ENCODE data around the gene CCNI2.

CCNI2 gene

DNA sequence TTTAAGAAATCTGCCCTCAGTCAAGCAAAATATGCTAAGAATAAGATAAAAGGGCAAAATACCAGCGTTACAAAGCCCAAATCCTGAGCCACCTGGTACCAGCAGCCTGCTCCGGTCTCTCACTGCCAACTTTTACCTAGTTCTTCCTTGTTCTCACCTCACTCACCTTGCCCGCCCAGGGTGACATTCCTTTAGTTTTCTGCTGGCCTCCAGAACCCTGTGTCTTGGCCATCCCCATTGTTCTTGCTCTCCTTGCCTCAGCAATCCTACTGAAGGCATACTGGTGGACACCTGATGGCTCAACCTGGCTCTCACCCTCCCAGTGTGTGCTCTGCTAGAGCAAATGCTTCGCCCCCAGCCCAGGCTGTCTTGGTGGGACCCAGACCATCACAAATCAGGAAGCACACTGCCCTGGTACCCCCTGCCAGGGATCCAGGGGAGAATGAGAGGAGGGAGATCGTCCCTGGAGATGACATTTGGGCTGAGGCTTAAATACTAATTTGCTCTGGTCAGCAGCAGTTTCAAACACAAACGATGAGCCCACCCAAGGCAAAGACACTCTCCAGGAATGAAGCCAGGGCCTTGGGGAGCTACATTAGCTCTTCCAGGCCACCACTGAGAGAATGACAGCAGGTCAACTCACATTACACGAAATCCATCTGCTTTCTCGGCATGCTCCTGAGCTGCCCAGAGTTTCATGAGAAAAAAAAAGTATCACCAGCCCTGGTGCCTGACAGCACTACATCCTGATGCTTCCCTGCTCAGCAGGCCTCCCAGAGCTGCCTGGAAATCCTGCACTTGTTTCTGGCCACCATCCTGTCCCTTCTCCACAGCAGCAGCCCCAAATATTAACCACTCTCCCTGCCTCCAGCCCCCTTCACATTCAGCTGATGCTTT lies 42.0 kb downstream of the CCNI2 start:
- TF ChIP-seq TEAD4 (IDR thresholded peaks at IDR 0.05) (no peak), RAD21 (IDR thresholded peaks at IDR 0.05; ENCODE audit: low read depth) (no peak), CEBPB (IDR thresholded peaks at IDR 0.05) (no peak), TAF1 (IDR thresholded peaks at IDR 0.05; ENCODE audit: low read depth) (no peak), EP300 (IDR thresholded peaks at IDR 0.05; ENCODE audit: borderline replicate concordance) (no peak), NFIC (IDR thresholded peaks at IDR 0.05) (no peak), TCF12 (IDR thresholded peaks at IDR 0.05; ENCODE audit: low read depth) (no peak), YY1 (IDR thresholded peaks at IDR 0.05; ENCODE audit: low read depth) (no peak), ZBTB7A (IDR thresholded peaks at IDR 0.05; ENCODE audit: low read depth) (no peak), FOXM1 (IDR thresholded peaks at IDR 0.05; ENCODE audit: borderline replicate concordance, low read depth) (no peak), EGR1 (IDR thresholded peaks at IDR 0.05) (no peak), CREB1 (IDR thresholded peaks at IDR 0.05; ENCODE audit: low read depth) (no peak)
- TF ChIP-seq, protein P1, sequence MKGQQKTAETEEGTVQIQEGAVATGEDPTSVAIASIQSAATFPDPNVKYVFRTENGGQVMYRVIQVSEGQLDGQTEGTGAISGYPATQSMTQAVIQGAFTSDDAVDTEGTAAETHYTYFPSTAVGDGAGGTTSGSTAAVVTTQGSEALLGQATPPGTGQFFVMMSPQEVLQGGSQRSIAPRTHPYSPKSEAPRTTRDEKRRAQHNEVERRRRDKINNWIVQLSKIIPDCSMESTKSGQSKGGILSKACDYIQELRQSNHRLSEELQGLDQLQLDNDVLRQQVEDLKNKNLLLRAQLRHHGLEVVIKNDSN (IDR thresholded peaks at IDR 0.05): no peak
- TF ChIP-seq, protein P2, sequence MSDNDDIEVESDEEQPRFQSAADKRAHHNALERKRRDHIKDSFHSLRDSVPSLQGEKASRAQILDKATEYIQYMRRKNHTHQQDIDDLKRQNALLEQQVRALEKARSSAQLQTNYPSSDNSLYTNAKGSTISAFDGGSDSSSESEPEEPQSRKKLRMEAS (IDR thresholded peaks at IDR 0.05): no peak
- TF ChIP-seq, protein P3, sequence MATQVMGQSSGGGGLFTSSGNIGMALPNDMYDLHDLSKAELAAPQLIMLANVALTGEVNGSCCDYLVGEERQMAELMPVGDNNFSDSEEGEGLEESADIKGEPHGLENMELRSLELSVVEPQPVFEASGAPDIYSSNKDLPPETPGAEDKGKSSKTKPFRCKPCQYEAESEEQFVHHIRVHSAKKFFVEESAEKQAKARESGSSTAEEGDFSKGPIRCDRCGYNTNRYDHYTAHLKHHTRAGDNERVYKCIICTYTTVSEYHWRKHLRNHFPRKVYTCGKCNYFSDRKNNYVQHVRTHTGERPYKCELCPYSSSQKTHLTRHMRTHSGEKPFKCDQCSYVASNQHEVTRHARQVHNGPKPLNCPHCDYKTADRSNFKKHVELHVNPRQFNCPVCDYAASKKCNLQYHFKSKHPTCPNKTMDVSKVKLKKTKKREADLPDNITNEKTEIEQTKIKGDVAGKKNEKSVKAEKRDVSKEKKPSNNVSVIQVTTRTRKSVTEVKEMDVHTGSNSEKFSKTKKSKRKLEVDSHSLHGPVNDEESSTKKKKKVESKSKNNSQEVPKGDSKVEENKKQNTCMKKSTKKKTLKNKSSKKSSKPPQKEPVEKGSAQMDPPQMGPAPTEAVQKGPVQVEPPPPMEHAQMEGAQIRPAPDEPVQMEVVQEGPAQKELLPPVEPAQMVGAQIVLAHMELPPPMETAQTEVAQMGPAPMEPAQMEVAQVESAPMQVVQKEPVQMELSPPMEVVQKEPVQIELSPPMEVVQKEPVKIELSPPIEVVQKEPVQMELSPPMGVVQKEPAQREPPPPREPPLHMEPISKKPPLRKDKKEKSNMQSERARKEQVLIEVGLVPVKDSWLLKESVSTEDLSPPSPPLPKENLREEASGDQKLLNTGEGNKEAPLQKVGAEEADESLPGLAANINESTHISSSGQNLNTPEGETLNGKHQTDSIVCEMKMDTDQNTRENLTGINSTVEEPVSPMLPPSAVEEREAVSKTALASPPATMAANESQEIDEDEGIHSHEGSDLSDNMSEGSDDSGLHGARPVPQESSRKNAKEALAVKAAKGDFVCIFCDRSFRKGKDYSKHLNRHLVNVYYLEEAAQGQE (IDR thresholded peaks at IDR 0.05; ENCODE audit: low read depth): no peak

DNA sequence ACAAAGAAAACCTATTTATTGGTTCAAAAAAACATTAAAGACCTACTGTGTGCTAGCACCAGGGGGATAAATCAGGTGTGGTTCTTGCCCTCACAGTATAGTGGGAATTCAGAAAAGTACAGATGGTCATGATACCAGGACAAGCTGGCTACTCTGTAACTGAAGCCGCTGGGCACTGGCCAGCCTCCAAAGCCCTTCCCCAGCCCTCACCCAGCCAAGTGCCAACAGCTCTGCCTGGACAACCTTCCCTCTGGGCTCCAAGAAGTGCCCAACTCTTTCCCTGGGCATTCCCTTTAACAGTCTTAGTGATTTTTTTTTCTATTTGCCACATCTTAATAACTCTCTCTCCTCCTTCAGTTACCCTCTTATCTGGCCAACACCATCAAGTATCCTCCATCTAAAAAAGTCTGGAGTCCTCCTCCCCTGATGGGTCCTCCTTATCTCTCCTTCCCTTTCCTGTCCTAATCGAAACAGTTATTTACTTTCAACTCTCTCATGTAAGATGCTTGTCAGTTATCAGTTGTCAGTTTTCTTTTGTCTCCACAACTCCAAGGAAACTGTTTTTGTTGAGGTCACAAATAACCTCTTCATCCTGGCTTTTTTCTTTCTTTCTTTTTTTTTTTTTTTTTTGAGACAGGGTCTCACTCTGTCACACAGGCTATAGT lies 43.1 kb downstream of the CCNI2 start:
- no peak for TF ChIP-seq TAF1 (IDR thresholded peaks at IDR 0.05; ENCODE audit: low read depth)
- TF ChIP-seq, protein P3 (IDR thresholded peaks at IDR 0.05; ENCODE audit: low read depth): no peak
- TF ChIP-seq EGR1 (IDR thresholded peaks at IDR 0.05): no peak
- TF ChIP-seq TEAD4 (IDR thresholded peaks at IDR 0.05): no peak

DNA sequence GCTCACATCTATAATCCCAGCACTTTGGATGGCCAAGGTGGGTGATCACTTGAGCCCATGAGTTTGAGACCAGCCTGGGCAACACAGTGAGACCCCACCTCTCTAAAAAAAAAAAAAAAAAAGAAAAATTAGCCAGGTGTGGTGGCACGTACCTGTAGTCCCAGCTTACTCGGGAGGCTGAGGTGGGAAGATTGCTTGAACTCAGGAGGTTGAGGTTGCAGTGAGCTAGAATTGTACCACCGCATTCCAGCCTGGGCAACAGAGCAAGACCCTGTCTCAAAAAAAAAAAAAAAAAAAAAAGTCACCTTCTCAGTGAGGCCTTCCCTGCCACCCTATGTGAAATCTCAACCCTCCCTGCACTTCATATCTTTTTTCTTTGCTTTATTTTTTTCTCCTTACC lies 43.8 kb downstream of the CCNI2 start:
- TF ChIP-seq EGR1 (IDR thresholded peaks at IDR 0.05) (no peak), TEAD4 (IDR thresholded peaks at IDR 0.05) (no peak), TCF12 (IDR thresholded peaks at IDR 0.05; ENCODE audit: low read depth) (no peak), FOXM1 (IDR thresholded peaks at IDR 0.05; ENCODE audit: borderline replicate concordance, low read depth) (no peak), CEBPB (IDR thresholded peaks at IDR 0.05) (no peak), YY1 (IDR thresholded peaks at IDR 0.05; ENCODE audit: low read depth) (no peak), CREB1 (IDR thresholded peaks at IDR 0.05; ENCODE audit: low read depth) (no peak), NFIC (IDR thresholded peaks at IDR 0.05) (no peak), RAD21 (IDR thresholded peaks at IDR 0.05; ENCODE audit: low read depth) (no peak), TAF1 (IDR thresholded peaks at IDR 0.05; ENCODE audit: low read depth) (no peak), ZBTB7A (IDR thresholded peaks at IDR 0.05; ENCODE audit: low read depth) (no peak), EP300 (IDR thresholded peaks at IDR 0.05; ENCODE audit: borderline replicate concordance) (no peak)
- TF ChIP-seq, protein P1 (IDR thresholded peaks at IDR 0.05): no peak
- TF ChIP-seq, protein P3 (IDR thresholded peaks at IDR 0.05; ENCODE audit: low read depth): no peak
- TF ChIP-seq, protein P2 (IDR thresholded peaks at IDR 0.05): no peak

DNA sequence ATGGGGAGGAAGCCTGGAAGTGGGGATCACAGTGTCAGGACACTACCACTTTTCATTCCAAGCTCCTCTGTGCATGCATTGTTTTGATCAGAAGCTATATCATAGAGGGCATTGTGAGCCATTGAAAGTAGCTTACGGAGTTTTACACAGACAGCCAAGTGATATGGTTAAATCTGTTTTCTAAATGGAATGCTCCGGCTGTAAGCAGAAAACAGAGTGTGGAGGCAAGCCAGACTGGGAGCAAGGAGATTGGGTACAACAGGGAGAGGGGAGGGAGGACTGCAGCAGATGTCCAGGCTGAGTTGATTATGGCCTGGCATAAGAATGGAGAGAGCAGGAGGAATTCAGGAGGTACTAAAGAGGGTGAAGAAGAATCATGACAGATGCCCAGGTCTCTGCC lies 50.4 kb downstream of the CCNI2 start:
- TF ChIP-seq NFIC (IDR thresholded peaks at IDR 0.05): no peak
- TF ChIP-seq YY1 (IDR thresholded peaks at IDR 0.05; ENCODE audit: low read depth): no peak
- TF ChIP-seq, protein P2 (IDR thresholded peaks at IDR 0.05): no peak
- TF ChIP-seq, protein P3 (IDR thresholded peaks at IDR 0.05; ENCODE audit: low read depth): no peak
- TF ChIP-seq TAF1 (IDR thresholded peaks at IDR 0.05; ENCODE audit: low read depth): no peak
- no peak for TF ChIP-seq EP300 (IDR thresholded peaks at IDR 0.05; ENCODE audit: borderline replicate concordance)
- no peak for TF ChIP-seq CEBPB (IDR thresholded peaks at IDR 0.05)
- TF ChIP-seq FOXM1 (IDR thresholded peaks at IDR 0.05; ENCODE audit: borderline replicate concordance, low read depth): no peak
- TF ChIP-seq, protein P1 (IDR thresholded peaks at IDR 0.05): no peak
- TF ChIP-seq ZBTB7A (IDR thresholded peaks at IDR 0.05; ENCODE audit: low read depth): no peak
- no peak for TF ChIP-seq CREB1 (IDR thresholded peaks at IDR 0.05; ENCODE audit: low read depth)
- no peak for TF ChIP-seq TCF12 (IDR thresholded peaks at IDR 0.05; ENCODE audit: low read depth)
- TF ChIP-seq TEAD4 (IDR thresholded peaks at IDR 0.05): no peak
- TF ChIP-seq RAD21 (IDR thresholded peaks at IDR 0.05; ENCODE audit: low read depth): no peak
- TF ChIP-seq EGR1 (IDR thresholded peaks at IDR 0.05): no peak

Measured in Ishikawa (cell line).